Tibial nerve (tissue), 4 donors: ENCODE results near the gene MAN2B2. TPM values are rescaled to one million over a fixed set of nuclear protein-coding genes. Genes with fewer than 3 reads are reported as not detected.

ENCODE experiments used
- DNase-seq, 2 donors: peaks; one replicate each; pipeline ENCODE4 v3.0.0-alpha.2; 2019; ENCODE audit warnings: low spot score in 2 of 2
- H3K27ac ChIP-seq, 4 donors: fragments of 200-600 bp; sonication (generic) in 3 of 4; one replicate each; pipeline ENCODE4 v1.5.1; 2017 to 2019; ENCODE audit warnings: mild to moderate bottlenecking in 1 of 4
- H3K27me3 ChIP-seq, 2 donors: fragments of 200-600 bp; sonication (generic) in 1 of 2; one replicate each; pipeline versions ENCODE4 v1.5.1 to v1.6.0; 2017 to 2019
- H3K36me3 ChIP-seq, 3 donors: fragments of 200-600 bp; sonication (generic); one replicate each; pipeline ENCODE4 v1.5.1; 2018 to 2019
- H3K4me1 ChIP-seq, 4 donors: fragments of 200-600 bp; sonication (generic) in 3 of 4; one replicate each; pipeline ENCODE4 v1.5.1; 2017 to 2019
- H3K4me3 ChIP-seq, 4 donors: fragments of 200-600 bp; sonication (generic) in 3 of 4; one replicate each; pipeline ENCODE4 v1.5.1; 2017 to 2019; ENCODE audit warnings: mild to moderate bottlenecking in 1 of 4, moderate library complexity in 1 of 4
- H3K9me3 ChIP-seq, 4 donors: fragments of 200-600 bp; sonication (generic) in 3 of 4; one replicate each; pipeline ENCODE4 v1.5.1; 2017 to 2019
- CTCF ChIP-seq, 5 experiments: fragments of 200-600 bp in 3 of 5; fragments of 450-650 bp in 2 of 5; sonication (generic) in 3 of 5; IDR thresholded peaks; one replicate each; pipeline ENCODE4 v1.5.1; 2016 to 2019; ENCODE audit warnings: antibody characterized with exemption in 5 of 5, mild to moderate bottlenecking in 3 of 5, moderate library complexity in 2 of 5
- EP300 ChIP-seq, 2 donors: sonication (generic); formaldehyde crosslinking; IDR thresholded peaks; one replicate each; pipeline ENCODE4 v1.6.1; 2017; ENCODE audit warnings: antibody characterized with exemption in 2 of 2, mild to moderate bottlenecking in 1 of 2
- POLR2A ChIP-seq, 2 donors: fragments of 450-650 bp; IDR thresholded peaks; one replicate each; pipeline ENCODE4 v1.6.1; 2017; ENCODE audit warnings: antibody characterized with exemption in 2 of 2, mild to moderate bottlenecking in 2 of 2, moderate library complexity in 2 of 2
- WGBS, 2 donors: methylation state at CpG; one replicate each; pipeline ENCODE4 v1.1.5; 2018; 5-methylcytosine and 5-hydroxymethylcytosine counted together
- total RNA-seq, 4 donors: library from RNA; depleted of rRNA; stranded (reverse); fragments of >200 nt; gene quantifications; one replicate each; pipeline ENCODE4 v1.1.0, GENCODE V29; 2016

Gene MAN2B2
- total RNA-seq, 4 donors from 2014 or later: 33.0 to 66.3 (median 44.6) TPM

- Histone ChIP-seq H3K9me3 (peaks cover 0 to 8% (median 0%) of the 10 kb centered on the region in 4 donors), H3K4me3 (no peak overlapping the region), H3K4me1 (no peaks in the 10 kb centered on the region), H3K36me3 (no peaks in the 10 kb centered on the region), H3K27ac (no peak overlapping the region), H3K27me3 (no peaks in the 10 kb centered on the region)
- WGBS, 2 donors: 76 to 78% methylated on average over 6 to 21 of the region's 26 CpGs
- DNase-seq: no peak
- TF ChIP-seq POLR2A (IDR thresholded peaks at IDR 0.05) (no peak), CTCF (IDR thresholded peaks at IDR 0.05) (no peak), EP300 (IDR thresholded peaks at IDR 0.05) (no peak)
Measured at GRCh38 chr4:6527683-6528595, 47.0 kb upstream of the MAN2B2 start.

GRCh38 chr4:6529021-6529420 lies 46.0 kb upstream of the MAN2B2 start:
- Histone ChIP-seq H3K9me3 (peaks cover 0 to 8% (median 0%) of the 10 kb centered on the region in 4 donors), H3K36me3 (no peaks in the 10 kb centered on the region), H3K27me3 (no peaks in the 10 kb centered on the region), H3K4me1 (no peaks in the 10 kb centered on the region), H3K4me3 (no peak overlapping the region), H3K27ac (no peak overlapping the region)
- WGBS, 2 donors: 53 to 58% methylated on average over 7 to 8 of the region's 10 CpGs
- TF ChIP-seq EP300 (IDR thresholded peaks at IDR 0.05): no peak
- TF ChIP-seq POLR2A (IDR thresholded peaks at IDR 0.05): no peak
- no peak for TF ChIP-seq CTCF (IDR thresholded peaks at IDR 0.05)
- DNase-seq: no peak

DNA sequence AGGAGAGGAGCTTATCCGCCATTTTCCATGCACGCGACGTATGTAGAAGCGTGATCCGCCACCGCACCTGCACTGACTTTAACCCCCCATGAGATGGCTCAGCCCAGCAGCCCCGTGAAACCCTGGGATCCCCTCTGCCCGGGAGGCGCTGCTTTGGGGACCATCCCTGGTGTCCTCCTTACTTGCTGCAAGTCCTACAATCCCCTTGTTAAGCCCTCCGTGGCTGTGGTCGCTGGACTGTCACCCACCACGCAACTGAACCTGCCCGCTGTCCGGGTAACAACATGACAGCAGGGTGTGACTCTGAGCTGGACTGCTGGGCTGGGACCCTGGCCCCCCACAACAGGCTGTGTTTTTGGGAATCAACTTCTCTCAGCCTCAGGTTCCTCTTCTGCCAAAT lies 44.7 kb upstream of the MAN2B2 start:
- Histone ChIP-seq H3K27me3 (no peaks in the 10 kb centered on the region), H3K36me3 (no peaks in the 10 kb centered on the region), H3K4me1 (no peaks in the 10 kb centered on the region), H3K9me3 (peaks cover 0 to 8% (median 0%) of the 10 kb centered on the region in 4 donors), H3K27ac (no peak overlapping the region), H3K4me3 (no peak overlapping the region)
- TF ChIP-seq EP300 (IDR thresholded peaks at IDR 0.05) (no peak), CTCF (IDR thresholded peaks at IDR 0.05) (no peak), POLR2A (IDR thresholded peaks at IDR 0.05) (no peak)
- no peak for DNase-seq
- WGBS, 2 donors: 90% methylated on average over 15 of the region's 15 CpGs

DNA sequence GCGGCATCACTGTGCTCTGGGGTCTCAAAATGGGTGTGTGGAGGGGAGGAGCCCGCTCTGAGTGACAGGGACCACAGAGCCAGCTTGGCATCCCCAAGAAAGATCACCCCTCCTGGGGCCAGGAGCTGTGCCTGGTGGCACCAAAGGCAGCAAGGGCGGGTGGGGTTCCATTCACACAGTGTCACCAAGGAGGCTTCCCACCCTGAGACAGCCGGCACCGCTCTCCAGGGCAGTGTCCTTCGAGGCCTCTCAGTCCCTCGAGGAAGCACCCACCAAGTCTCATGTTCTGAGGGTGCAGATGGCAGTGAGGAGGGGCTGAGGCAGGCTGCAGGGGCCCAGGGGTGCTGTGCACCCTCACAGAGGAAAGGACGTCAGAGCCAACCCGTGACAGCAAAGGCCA lies 44.0 kb upstream of the MAN2B2 start:
- Histone ChIP-seq H3K27ac (no peak overlapping the region), H3K4me3 (no peak overlapping the region), H3K36me3 (no peaks in the 10 kb centered on the region), H3K4me1 (no peaks in the 10 kb centered on the region), H3K27me3 (no peaks in the 10 kb centered on the region), H3K9me3 (peaks cover 0 to 8% (median 0%) of the 10 kb centered on the region in 4 donors)
- 59 to 69% methylated on average over 6 to 8 of the region's 9 CpGs for WGBS, 2 donors
- DNase-seq: no peak
- TF ChIP-seq CTCF (IDR thresholded peaks at IDR 0.05): no peak
- no peak for TF ChIP-seq EP300 (IDR thresholded peaks at IDR 0.05)
- no peak for TF ChIP-seq POLR2A (IDR thresholded peaks at IDR 0.05)

DNA sequence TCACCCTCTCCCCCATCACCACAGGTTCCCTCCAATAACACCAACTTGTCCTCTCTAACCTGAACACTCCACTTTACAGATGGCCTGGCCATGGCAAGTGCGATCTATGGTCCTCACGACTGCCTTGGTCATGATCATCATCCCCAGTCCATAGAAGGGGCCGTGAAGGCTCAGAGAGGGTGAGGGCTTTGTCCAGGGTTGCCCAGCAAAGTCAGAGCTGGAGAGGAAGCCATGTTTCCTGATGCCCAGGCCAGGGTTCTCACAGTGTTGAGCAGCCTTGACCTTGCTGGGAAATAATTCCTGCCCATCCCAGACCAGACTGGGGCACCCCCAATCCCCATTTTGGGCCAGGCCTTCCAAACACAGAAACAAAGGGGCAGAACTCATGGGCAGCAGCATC lies 42.9 kb upstream of the MAN2B2 start:
- Histone ChIP-seq H3K27me3 (no peaks in the 10 kb centered on the region), H3K27ac (no peak overlapping the region), H3K36me3 (no peaks in the 10 kb centered on the region), H3K9me3 (peaks cover 0 to 8% (median 0%) of the 10 kb centered on the region in 4 donors), H3K4me3 (no peak overlapping the region), H3K4me1 (no peaks in the 10 kb centered on the region)
- no peak for DNase-seq
- WGBS, 2 donors: 79 to 83% methylated on average over 3 of the region's 3 CpGs
- no peak for TF ChIP-seq EP300 (IDR thresholded peaks at IDR 0.05)
- no peak for TF ChIP-seq CTCF (IDR thresholded peaks at IDR 0.05)
- no peak for TF ChIP-seq POLR2A (IDR thresholded peaks at IDR 0.05)
